ENCODE results near the gene FAM78A.

The FAM78A gene

DNA sequence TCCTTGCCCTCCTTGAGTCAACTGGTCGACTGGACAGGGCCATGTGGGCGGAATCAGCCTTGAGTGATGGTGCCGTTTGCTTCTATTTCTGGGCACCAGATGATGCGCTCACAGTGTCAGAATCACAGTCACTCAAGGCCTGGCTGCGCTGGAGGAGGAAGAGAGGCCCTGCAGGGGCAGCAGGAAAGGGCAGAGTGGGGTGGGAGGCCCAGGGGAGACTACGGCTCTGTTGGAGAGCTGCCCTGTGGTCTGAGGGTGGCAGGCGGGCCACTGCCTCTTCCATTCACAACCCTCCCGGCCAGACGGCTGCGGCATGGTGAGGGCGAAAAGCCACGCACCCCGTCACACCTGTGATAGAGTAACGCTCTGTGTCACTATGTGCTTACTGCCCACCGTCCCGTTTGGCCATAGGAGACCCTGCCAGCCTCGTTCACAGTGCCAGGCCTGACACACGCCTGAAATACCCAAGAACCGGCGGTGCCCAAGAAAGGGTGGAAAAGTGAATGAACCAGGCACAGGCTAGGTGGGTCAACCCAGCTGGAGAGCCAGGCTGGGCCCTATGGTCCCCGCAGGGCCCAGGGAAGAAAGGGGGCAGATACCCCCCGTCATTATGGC, 23.1 kb upstream of the FAM78A start:
- H3K9ac ChIP-seq (ENCODE audit: low read length): no peak overlapping the region
- H3K4me3 ChIP-seq (ENCODE audit: low read length): no peak overlapping the region
- no peaks in the 10 kb centered on the region for H3K9me3 ChIP-seq (ENCODE audit: control insufficient read depth, low read length)
- no peaks in the 10 kb centered on the region for H3K27me3 ChIP-seq (ENCODE audit: control insufficient read depth, insufficient read depth, low read length)
- no peaks in the 10 kb centered on the region for H3K4me1 ChIP-seq (ENCODE audit: control insufficient read depth, insufficient read depth, low read length)
- no peaks in the 10 kb centered on the region for H3K36me3 ChIP-seq (ENCODE audit: control insufficient read depth, insufficient read depth, low read length)

DNA sequence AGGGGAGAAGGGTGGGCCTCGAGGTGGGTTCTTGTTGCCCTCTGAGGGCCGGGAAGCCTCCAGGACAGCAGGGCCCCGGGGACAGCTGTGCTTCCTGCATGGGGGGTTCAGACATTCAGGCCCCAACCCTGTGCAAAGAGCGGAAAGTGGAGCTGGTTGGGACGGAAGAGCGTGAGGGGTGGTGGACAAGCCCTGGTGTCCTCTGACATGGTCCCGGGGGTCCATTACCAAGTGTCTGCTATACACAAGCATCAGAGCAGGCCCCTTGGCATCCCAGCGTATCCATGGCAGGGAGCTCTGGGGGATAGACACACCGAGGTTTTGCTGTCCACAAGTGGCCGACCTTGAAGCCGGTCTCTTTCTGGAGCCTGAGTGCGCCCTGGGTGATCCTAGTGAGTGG, 22.5 kb upstream of the FAM78A start:
- Histone ChIP-seq H3K4me1 (ENCODE audit: control insufficient read depth, insufficient read depth, low read length) (no peaks in the 10 kb centered on the region), H3K9ac (ENCODE audit: low read length) (no peak overlapping the region), H3K36me3 (ENCODE audit: control insufficient read depth, insufficient read depth, low read length) (no peaks in the 10 kb centered on the region), H3K4me3 (ENCODE audit: low read length) (no peak overlapping the region), H3K9me3 (ENCODE audit: control insufficient read depth, low read length) (no peaks in the 10 kb centered on the region), H3K27me3 (ENCODE audit: control insufficient read depth, insufficient read depth, low read length) (no peaks in the 10 kb centered on the region)

DNA sequence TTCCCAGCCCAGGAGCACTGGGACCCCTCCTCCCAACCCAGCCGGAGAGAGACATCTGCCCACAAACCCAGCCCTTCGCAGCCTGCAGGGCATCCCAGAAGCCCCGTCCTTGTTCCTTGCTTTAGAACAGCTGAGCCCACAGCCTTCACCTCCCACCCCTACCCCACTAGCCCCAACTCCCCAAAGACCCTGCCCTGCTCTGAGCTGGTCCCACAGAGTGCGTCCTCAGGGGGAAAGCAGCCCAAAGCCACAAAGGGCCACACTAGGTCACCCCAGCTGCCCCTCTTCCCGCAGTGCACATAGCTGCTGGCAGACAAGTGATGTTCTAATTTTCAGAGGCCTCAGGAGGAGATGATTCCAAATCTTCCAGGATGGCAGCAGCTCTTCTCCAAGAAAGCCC, 22.0 kb upstream of the FAM78A start:
- Histone ChIP-seq H3K9ac (ENCODE audit: low read length) (no peak overlapping the region), H3K36me3 (ENCODE audit: control insufficient read depth, insufficient read depth, low read length) (no peaks in the 10 kb centered on the region), H3K4me1 (ENCODE audit: control insufficient read depth, insufficient read depth, low read length) (no peaks in the 10 kb centered on the region), H3K9me3 (ENCODE audit: control insufficient read depth, low read length) (no peaks in the 10 kb centered on the region), H3K4me3 (ENCODE audit: low read length) (no peak overlapping the region), H3K27me3 (ENCODE audit: control insufficient read depth, insufficient read depth, low read length) (no peaks in the 10 kb centered on the region)

DNA sequence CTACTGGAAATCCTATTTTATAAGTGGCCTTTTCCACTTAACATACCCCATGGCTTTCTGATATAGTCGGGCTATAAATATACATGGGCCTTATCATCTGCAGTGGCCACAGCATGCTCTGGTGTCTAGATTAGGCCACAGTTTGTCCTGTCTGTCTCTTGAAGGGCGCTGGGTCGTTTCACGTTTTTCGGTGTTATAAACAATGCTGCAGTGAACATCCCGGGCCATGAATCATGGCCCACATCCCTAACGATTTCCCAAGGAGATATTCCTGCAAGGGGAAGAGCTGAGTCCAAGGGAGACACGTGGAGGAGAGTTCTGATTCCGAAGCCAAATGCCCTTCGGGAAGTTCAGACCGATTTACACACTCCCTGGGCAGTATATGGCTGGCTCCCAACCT, 21.6 kb upstream of the FAM78A start:
- Histone ChIP-seq H3K27me3 (ENCODE audit: control insufficient read depth, insufficient read depth, low read length) (no peaks in the 10 kb centered on the region), H3K4me3 (ENCODE audit: low read length) (no peak overlapping the region), H3K9me3 (ENCODE audit: control insufficient read depth, low read length) (no peaks in the 10 kb centered on the region), H3K36me3 (ENCODE audit: control insufficient read depth, insufficient read depth, low read length) (no peaks in the 10 kb centered on the region), H3K9ac (ENCODE audit: low read length) (no peak overlapping the region), H3K4me1 (ENCODE audit: control insufficient read depth, insufficient read depth, low read length) (no peaks in the 10 kb centered on the region)

DNA sequence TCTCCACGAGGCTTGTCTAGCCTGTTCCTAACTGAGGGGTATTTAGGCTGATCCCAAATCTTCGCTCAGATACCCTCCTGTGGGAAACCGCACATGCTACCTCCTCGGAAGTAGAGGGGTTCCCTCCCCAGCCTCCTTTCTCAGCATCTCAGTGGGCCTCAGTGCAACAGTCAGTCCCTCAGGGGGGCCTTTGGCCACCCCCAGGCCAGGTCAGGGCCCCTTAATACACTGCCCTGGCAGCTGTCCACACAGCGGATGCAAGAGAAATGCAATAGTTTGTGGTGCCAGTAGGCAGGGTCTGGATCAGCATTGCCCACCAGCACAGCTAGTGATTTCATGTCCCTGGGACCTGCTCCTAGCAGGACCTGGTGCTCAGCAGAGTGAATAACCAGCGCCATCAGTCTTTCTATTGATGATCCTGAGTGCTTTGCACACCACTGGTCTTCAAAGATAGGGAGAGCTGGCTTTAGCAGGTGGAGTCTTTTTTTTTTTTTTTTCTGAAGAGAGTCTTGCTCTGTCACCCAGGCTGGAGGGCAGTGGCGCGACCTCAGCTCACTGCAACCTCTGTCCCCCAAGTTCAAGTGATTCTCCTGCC, 20.7 kb upstream of the FAM78A start:
- no peak overlapping the region for H3K4me3 ChIP-seq (ENCODE audit: low read length)
- no peaks in the 10 kb centered on the region for H3K4me1 ChIP-seq (ENCODE audit: control insufficient read depth, insufficient read depth, low read length)
- H3K9me3 ChIP-seq (ENCODE audit: control insufficient read depth, low read length): no peaks in the 10 kb centered on the region
- H3K27me3 ChIP-seq (ENCODE audit: control insufficient read depth, insufficient read depth, low read length): no peaks in the 10 kb centered on the region
- no peak overlapping the region for H3K9ac ChIP-seq (ENCODE audit: low read length)
- H3K36me3 ChIP-seq (ENCODE audit: control insufficient read depth, insufficient read depth, low read length): no peaks in the 10 kb centered on the region

DNA sequence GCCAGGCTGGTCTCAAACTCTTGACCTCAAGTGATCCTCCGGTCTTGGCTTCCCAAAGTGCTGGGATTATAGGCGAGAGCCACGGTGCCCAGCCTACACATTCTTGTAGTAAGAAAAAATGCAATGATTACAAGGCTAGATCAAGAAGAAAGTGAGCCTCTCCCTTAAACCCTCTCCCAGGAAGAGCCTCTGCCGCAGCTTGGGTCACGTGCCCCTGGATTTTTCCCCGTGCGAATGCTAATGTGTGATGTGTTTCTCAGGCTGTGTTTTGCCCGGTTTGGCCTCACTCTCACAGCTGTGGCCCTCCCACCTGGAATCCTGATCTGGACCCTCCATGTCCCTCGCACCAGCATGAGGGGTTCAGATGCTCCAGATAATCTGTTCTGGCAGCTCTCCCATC, 20.1 kb upstream of the FAM78A start:
- H3K9me3 ChIP-seq (ENCODE audit: control insufficient read depth, low read length): no peaks in the 10 kb centered on the region
- H3K4me1 ChIP-seq (ENCODE audit: control insufficient read depth, insufficient read depth, low read length): no peaks in the 10 kb centered on the region
- H3K4me3 ChIP-seq (ENCODE audit: low read length): no peak overlapping the region
- no peak overlapping the region for H3K9ac ChIP-seq (ENCODE audit: low read length)
- no peaks in the 10 kb centered on the region for H3K27me3 ChIP-seq (ENCODE audit: control insufficient read depth, insufficient read depth, low read length)
- no peaks in the 10 kb centered on the region for H3K36me3 ChIP-seq (ENCODE audit: control insufficient read depth, insufficient read depth, low read length)

DNA sequence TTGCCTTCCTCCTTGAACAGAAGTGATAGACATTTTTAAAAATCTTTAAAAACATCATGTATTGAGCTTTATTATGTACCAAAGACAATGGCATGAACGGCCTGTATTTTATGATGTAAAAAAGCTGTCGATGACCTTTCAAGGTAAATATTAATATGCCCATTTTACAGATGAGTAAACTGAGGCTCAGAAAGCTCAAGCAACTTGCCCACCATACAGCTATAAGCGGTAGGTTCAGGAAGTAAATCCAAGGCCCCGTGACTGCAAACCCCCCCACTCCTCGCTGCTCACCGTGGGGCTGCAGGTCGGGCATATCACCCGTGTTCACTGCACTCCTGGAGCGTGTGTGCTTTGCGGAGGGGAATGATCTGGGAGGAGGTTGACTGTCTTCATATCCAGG, 16.6 kb upstream of the FAM78A start:
- Histone ChIP-seq H3K4me3 (ENCODE audit: low read length) (no peak overlapping the region), H3K9me3 (ENCODE audit: control insufficient read depth, low read length) (no peaks in the 10 kb centered on the region), H3K4me1 (ENCODE audit: control insufficient read depth, insufficient read depth, low read length) (no peaks in the 10 kb centered on the region), H3K27me3 (ENCODE audit: control insufficient read depth, insufficient read depth, low read length) (no peaks in the 10 kb centered on the region), H3K36me3 (ENCODE audit: control insufficient read depth, insufficient read depth, low read length) (no peaks in the 10 kb centered on the region), H3K9ac (ENCODE audit: low read length) (no peak overlapping the region)

DNA sequence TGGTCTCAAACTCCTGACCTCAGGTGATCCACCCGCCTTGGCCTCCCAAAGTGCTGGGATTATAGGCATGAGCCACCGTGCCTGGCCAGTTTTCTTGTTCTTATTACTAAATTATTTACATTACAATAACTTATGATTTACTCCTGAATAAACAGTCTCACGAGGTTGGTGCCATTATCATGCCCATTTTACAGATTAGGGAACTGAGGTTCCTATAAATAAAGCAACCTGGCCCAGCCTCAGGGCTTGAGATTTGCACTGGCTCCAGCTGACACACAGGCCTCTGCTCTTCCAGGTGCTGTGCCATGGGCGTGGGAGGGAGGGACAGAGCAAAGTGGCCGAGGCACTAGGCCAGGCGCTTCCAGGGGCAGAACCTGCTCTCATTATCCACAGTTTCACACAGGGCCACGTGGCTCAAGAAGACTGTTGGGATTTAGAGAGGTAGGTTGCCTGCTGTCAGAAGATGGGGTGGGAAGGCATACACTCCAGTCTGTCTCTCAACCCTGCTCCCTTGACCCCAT, 15.5 kb upstream of the FAM78A start:
- H3K4me3 ChIP-seq (ENCODE audit: low read length): no peak overlapping the region
- H3K9me3 ChIP-seq (ENCODE audit: control insufficient read depth, low read length): no peaks in the 10 kb centered on the region
- no peak overlapping the region for H3K9ac ChIP-seq (ENCODE audit: low read length)

DNA sequence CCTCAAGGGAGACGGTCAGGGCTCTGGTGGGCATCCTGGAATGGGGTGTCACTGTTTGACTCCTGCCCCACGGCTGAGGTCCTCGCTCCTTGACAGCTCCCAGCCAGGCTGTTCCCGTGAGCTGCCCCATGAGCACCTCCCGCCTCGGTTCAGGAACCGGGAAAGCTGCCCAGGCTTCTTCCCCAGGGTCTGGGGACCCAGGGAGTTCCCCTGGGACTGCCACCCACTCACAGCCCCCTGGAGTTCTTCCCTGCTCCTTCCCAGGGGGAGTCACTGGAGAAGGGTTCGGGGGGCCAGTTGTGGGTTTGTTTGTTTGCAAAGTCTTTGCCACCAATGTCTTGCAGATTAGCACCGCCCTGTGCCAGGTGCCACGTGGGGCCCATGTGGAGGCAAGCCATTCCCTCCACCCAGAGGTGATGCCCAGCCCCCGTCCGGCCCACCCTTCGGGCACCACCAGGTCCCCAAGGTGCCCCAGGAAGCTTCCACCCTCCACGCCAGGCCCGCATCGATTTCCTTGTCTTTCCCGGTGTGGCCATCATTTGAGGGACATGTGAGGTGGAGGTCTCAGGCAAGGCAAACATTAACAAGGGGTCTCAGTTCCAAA, 14.6 kb upstream of the FAM78A start:
- no peaks in the 10 kb centered on the region for H3K4me1 ChIP-seq (ENCODE audit: control insufficient read depth, insufficient read depth, low read length)
- H3K36me3 ChIP-seq (ENCODE audit: control insufficient read depth, insufficient read depth, low read length): no peaks in the 10 kb centered on the region
- no peaks in the 10 kb centered on the region for H3K9me3 ChIP-seq (ENCODE audit: control insufficient read depth, low read length)
- no peak overlapping the region for H3K4me3 ChIP-seq (ENCODE audit: low read length)
- H3K9ac ChIP-seq (ENCODE audit: low read length): no peak overlapping the region
- no peaks in the 10 kb centered on the region for H3K27me3 ChIP-seq (ENCODE audit: control insufficient read depth, insufficient read depth, low read length)

More for the DNA sequence above, 15.5 kb upstream of the FAM78A start:
- Histone ChIP-seq H3K36me3 (ENCODE audit: control insufficient read depth, insufficient read depth, low read length) (no peaks in the 10 kb centered on the region), H3K4me1 (ENCODE audit: control insufficient read depth, insufficient read depth, low read length) (no peaks in the 10 kb centered on the region), H3K27me3 (ENCODE audit: control insufficient read depth, insufficient read depth, low read length) (no peaks in the 10 kb centered on the region)

DNA sequence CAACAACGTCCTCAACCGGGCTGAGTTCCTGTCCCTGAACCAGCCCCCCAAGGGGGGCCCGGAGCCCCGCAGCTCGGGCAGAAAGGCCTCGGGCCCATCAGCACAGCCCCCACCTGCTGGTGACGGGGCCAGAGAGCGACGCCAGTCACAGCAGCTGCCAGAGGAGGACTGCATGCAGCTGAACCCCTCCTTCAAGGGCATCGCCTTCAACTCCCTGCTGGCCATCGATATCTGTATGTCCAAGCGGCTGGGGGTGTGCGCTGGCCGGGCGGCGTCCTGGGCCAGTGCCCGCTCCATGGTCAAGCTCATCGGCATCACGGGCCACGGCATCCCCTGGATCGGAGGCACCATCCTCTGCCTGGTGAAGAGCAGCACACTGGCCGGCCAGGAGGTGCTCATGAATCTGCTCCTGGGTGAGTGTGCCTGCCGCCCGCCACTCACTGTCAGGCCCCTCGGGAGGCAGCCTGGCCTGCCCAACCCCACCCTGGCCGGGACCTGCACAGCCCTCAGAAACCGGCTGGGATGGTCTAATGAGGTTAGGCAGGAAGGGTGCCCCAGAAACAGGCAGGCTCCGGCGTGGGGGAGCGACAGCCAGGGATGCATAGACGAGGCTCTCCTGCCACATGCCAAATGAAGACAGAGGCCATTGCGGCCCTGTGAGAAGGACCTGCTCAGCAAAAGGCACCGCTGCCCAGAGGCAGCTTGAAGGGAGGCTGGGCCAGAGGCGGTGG, 13.9 kb upstream of the FAM78A start:
- H3K4me1 ChIP-seq (ENCODE audit: control insufficient read depth, insufficient read depth, low read length): no peaks in the 10 kb centered on the region
- no peaks in the 10 kb centered on the region for H3K9me3 ChIP-seq (ENCODE audit: control insufficient read depth, low read length)
- no peaks in the 10 kb centered on the region for H3K36me3 ChIP-seq (ENCODE audit: control insufficient read depth, insufficient read depth, low read length)
- no peaks in the 10 kb centered on the region for H3K27me3 ChIP-seq (ENCODE audit: control insufficient read depth, insufficient read depth, low read length)
- peak overlapping the region; percentile 57 for H3K9ac ChIP-seq (ENCODE audit: low read length)
- peak overlapping the region; percentile 8 for H3K4me3 ChIP-seq (ENCODE audit: low read length)

DNA sequence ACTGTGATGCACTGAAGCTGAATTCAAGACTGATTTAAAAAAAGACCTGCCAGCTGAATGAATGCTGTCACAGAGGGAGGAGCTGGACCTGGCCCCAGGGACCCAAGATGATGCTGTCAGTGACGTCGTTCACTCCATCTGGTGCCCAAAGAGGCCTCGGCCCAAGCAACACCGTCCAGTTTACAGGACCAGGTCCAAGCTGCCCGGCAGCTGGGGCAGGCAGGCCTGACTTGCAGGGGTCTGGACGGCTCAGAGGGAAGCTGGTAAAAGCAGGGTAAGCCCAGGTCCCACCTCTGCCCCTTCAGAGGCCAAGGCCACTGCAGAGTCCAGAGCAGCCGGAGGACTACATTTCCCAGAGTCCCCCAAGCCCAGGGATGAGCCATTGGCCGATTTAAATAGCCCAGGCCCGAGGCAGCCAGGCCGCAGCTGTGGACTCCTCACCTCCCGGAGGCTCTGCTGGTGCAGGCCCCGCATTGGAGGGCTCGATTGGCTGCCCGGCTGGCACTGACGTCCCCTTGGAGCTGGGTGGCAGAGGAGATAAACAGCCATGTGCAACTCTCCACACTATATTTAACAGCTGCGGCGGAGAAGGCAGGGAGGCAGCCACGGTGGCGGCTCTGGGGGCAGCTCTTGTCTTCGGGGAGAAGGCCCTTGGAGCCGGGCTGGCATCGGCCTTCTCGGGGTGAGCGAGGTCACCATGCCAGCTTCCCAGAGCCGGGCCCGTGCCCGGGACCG, 13.2 kb upstream of the FAM78A start, which contains the start of gene PLPP7:
Gene PLPP7, plus strand, starts transcription at position 423 of the 735 bp plus-strand sequence. Its CDS starts 275 bp downstream, at position 698.
- Histone ChIP-seq H3K36me3 (ENCODE audit: control insufficient read depth, insufficient read depth, low read length) (no peaks in the 10 kb centered on the region), H3K9ac (ENCODE audit: low read length) (peak within 1 kb of the TSS; percentile 57), H3K9me3 (ENCODE audit: control insufficient read depth, low read length) (no peaks in the 10 kb centered on the region), H3K4me3 (ENCODE audit: low read length) (peak within 1 kb of the TSS; percentile 8), H3K27me3 (ENCODE audit: control insufficient read depth, insufficient read depth, low read length) (no peaks in the 10 kb centered on the region), H3K4me1 (ENCODE audit: control insufficient read depth, insufficient read depth, low read length) (no peaks in the 10 kb centered on the region)
